Measurements from ENCODE around the gene SYCN. TPM values are rescaled to one million over a fixed set of nuclear protein-coding genes. Genes with fewer than 3 reads are reported as not detected.
"Not testable (repeated sequence)": the region's sequence is repeated elsewhere in the genome, so short reads cannot be mapped to it uniquely, and the experiment has no call there.

SYCN gene
- total RNA-seq, 1 experiment from 2014 or later, result not detected

GRCh38 chr19:39215323-39215722, 11.3 kb upstream of the SYCN start:
- H3K9me3 ChIP-seq (ENCODE audit: low read length); DNase-seq; H3K9me2 ChIP-seq (replicated peaks; ENCODE audit: insufficient read depth, low read length); H3K9ac ChIP-seq (ENCODE audit: low read length); H3K36me3 ChIP-seq (ENCODE audit: insufficient read depth, low read length); H3K79me2 ChIP-seq (ENCODE audit: low read length); H3K27ac ChIP-seq (ENCODE audit: low read length); H3K27me3 ChIP-seq (ENCODE audit: low read length); H3K4me3 ChIP-seq (ENCODE audit: low read length); H3K4me2 ChIP-seq (ENCODE audit: low read depth, low read length, poor library complexity, severe bottlenecking); H3K4me1 ChIP-seq (ENCODE audit: low read length); H4K20me1 ChIP-seq (ENCODE audit: insufficient read depth, low read depth, low read length); H2AFZ ChIP-seq (ENCODE audit: low read length): not testable (repeated sequence)

GRCh38 chr19:39212375-39212742, 8.3 kb upstream of the SYCN start:
- no peak overlapping the region for H3K9ac ChIP-seq (ENCODE audit: low read length)
- no peak overlapping the region for H3K27ac ChIP-seq (ENCODE audit: low read length)
- no peak overlapping the region for H3K4me3 ChIP-seq (ENCODE audit: low read length)
- H3K36me3 ChIP-seq (ENCODE audit: insufficient read depth, low read length), result no peaks in the 10 kb centered on the region
- no peaks in the 10 kb centered on the region for H3K4me1 ChIP-seq (ENCODE audit: low read length)
- no peaks in the 10 kb centered on the region for H3K9me3 ChIP-seq (ENCODE audit: low read length)
- H3K4me2 ChIP-seq (ENCODE audit: low read depth, low read length, poor library complexity, severe bottlenecking), result no peak overlapping the region
- no peaks in the 10 kb centered on the region for H3K27me3 ChIP-seq (ENCODE audit: low read length)
- peak; percentile 77 for DNase-seq
- H3K9me2 ChIP-seq (replicated peaks; ENCODE audit: insufficient read depth, low read length), result no peaks in the 10 kb centered on the region
- no peaks in the 10 kb centered on the region for H4K20me1 ChIP-seq (ENCODE audit: insufficient read depth, low read depth, low read length)
- H2AFZ ChIP-seq (ENCODE audit: low read length), result no peak overlapping the region
- H3K79me2 ChIP-seq (ENCODE audit: low read length), result no peaks in the 10 kb centered on the region

GRCh38 chr19:39211731-39212374, 7.8 kb upstream of the SYCN start:
- Histone ChIP-seq H3K4me2 (ENCODE audit: low read depth, low read length, poor library complexity, severe bottlenecking) (no peak overlapping the region), H2AFZ (ENCODE audit: low read length) (no peak overlapping the region), H3K27ac (ENCODE audit: low read length) (no peak overlapping the region), H3K9me3 (ENCODE audit: low read length) (no peaks in the 10 kb centered on the region), H3K79me2 (ENCODE audit: low read length) (no peaks in the 10 kb centered on the region), H3K4me1 (ENCODE audit: low read length) (no peaks in the 10 kb centered on the region), H3K9ac (ENCODE audit: low read length) (no peak overlapping the region), H3K27me3 (ENCODE audit: low read length) (no peaks in the 10 kb centered on the region), H3K4me3 (ENCODE audit: low read length) (no peak overlapping the region), H3K9me2 (replicated peaks; ENCODE audit: insufficient read depth, low read length) (no peaks in the 10 kb centered on the region), H3K36me3 (ENCODE audit: insufficient read depth, low read length) (no peaks in the 10 kb centered on the region), H4K20me1 (ENCODE audit: insufficient read depth, low read depth, low read length) (no peaks in the 10 kb centered on the region)
- DNase-seq, result no peak

- no peak overlapping the region for H3K27ac ChIP-seq (ENCODE audit: low read length)
- no peak overlapping the region for H3K4me2 ChIP-seq (ENCODE audit: low read depth, low read length, poor library complexity, severe bottlenecking)
- no peaks in the 10 kb centered on the region for H3K4me1 ChIP-seq (ENCODE audit: low read length)
- no peaks in the 10 kb centered on the region for H3K9me2 ChIP-seq (replicated peaks; ENCODE audit: insufficient read depth, low read length)
- DNase-seq, result no peak
- no peak overlapping the region for H3K4me3 ChIP-seq (ENCODE audit: low read length)
- no peaks in the 10 kb centered on the region for H3K9me3 ChIP-seq (ENCODE audit: low read length)
- no peak overlapping the region for H3K9ac ChIP-seq (ENCODE audit: low read length)
- H3K79me2 ChIP-seq (ENCODE audit: low read length), result no peaks in the 10 kb centered on the region
- no peaks in the 10 kb centered on the region for H3K27me3 ChIP-seq (ENCODE audit: low read length)
- no peaks in the 10 kb centered on the region for H3K36me3 ChIP-seq (ENCODE audit: insufficient read depth, low read length)
- H2AFZ ChIP-seq (ENCODE audit: low read length), result no peak overlapping the region
- H4K20me1 ChIP-seq (ENCODE audit: insufficient read depth, low read depth, low read length), result no peaks in the 10 kb centered on the region
Measured at GRCh38 chr19:39209196-39209595, 5.1 kb upstream of the SYCN start.

GRCh38 chr19:39208175-39208795, 4.2 kb upstream of the SYCN start:
- no peaks in the 10 kb centered on the region for H3K9me3 ChIP-seq (ENCODE audit: low read length)
- no peak overlapping the region for H3K4me3 ChIP-seq (ENCODE audit: low read length)
- no peak overlapping the region for H2AFZ ChIP-seq (ENCODE audit: low read length)
- H3K36me3 ChIP-seq (ENCODE audit: insufficient read depth, low read length), result no peaks in the 10 kb centered on the region
- H3K9me2 ChIP-seq (replicated peaks; ENCODE audit: insufficient read depth, low read length), result no peaks in the 10 kb centered on the region
- no peaks in the 10 kb centered on the region for H3K27me3 ChIP-seq (ENCODE audit: low read length)
- no peak overlapping the region for H3K4me2 ChIP-seq (ENCODE audit: low read depth, low read length, poor library complexity, severe bottlenecking)
- DNase-seq, result no peak
- no peaks in the 10 kb centered on the region for H4K20me1 ChIP-seq (ENCODE audit: insufficient read depth, low read depth, low read length)
- no peaks in the 10 kb centered on the region for H3K79me2 ChIP-seq (ENCODE audit: low read length)
- no peak overlapping the region for H3K9ac ChIP-seq (ENCODE audit: low read length)
- no peak overlapping the region for H3K27ac ChIP-seq (ENCODE audit: low read length)
- H3K4me1 ChIP-seq (ENCODE audit: low read length), result no peaks in the 10 kb centered on the region

GRCh38 chr19:39207293-39207836, 3.3 kb upstream of the SYCN start:
- H3K4me1 ChIP-seq (ENCODE audit: low read length), result no peaks in the 10 kb centered on the region
- H3K4me3 ChIP-seq (ENCODE audit: low read length), result no peak overlapping the region
- no peaks in the 10 kb centered on the region for H3K79me2 ChIP-seq (ENCODE audit: low read length)
- no peaks in the 10 kb centered on the region for H3K36me3 ChIP-seq (ENCODE audit: insufficient read depth, low read length)
- H3K4me2 ChIP-seq (ENCODE audit: low read depth, low read length, poor library complexity, severe bottlenecking), result no peak overlapping the region
- no peaks in the 10 kb centered on the region for H3K27me3 ChIP-seq (ENCODE audit: low read length)
- H3K9ac ChIP-seq (ENCODE audit: low read length), result no peak overlapping the region
- no peak for DNase-seq
- no peaks in the 10 kb centered on the region for H3K9me2 ChIP-seq (replicated peaks; ENCODE audit: insufficient read depth, low read length)
- H3K9me3 ChIP-seq (ENCODE audit: low read length), result no peaks in the 10 kb centered on the region
- no peak overlapping the region for H3K27ac ChIP-seq (ENCODE audit: low read length)
- no peak overlapping the region for H2AFZ ChIP-seq (ENCODE audit: low read length)
- no peaks in the 10 kb centered on the region for H4K20me1 ChIP-seq (ENCODE audit: insufficient read depth, low read depth, low read length)

- Histone ChIP-seq H3K27me3 (ENCODE audit: low read length) (no peaks in the 10 kb centered on the region), H4K20me1 (ENCODE audit: insufficient read depth, low read depth, low read length) (no peaks in the 10 kb centered on the region), H3K4me2 (ENCODE audit: low read depth, low read length, poor library complexity, severe bottlenecking) (no peak overlapping the region), H2AFZ (ENCODE audit: low read length) (no peak overlapping the region), H3K79me2 (ENCODE audit: low read length) (no peaks in the 10 kb centered on the region), H3K4me3 (ENCODE audit: low read length) (no peak overlapping the region), H3K4me1 (ENCODE audit: low read length) (no peaks in the 10 kb centered on the region), H3K9ac (ENCODE audit: low read length) (no peak overlapping the region), H3K9me2 (replicated peaks; ENCODE audit: insufficient read depth, low read length) (no peaks in the 10 kb centered on the region), H3K9me3 (ENCODE audit: low read length) (no peaks in the 10 kb centered on the region), H3K27ac (ENCODE audit: low read length) (no peak overlapping the region), H3K36me3 (ENCODE audit: insufficient read depth, low read length) (no peaks in the 10 kb centered on the region)
- DNase-seq, result no peak
Measured at GRCh38 chr19:39206122-39206521, 2.1 kb upstream of the SYCN start.

- Histone ChIP-seq H3K9me2 (replicated peaks; ENCODE audit: insufficient read depth, low read length) (no peaks in the 10 kb centered on the region), H3K9ac (ENCODE audit: low read length) (no peak overlapping the region), H3K27me3 (ENCODE audit: low read length) (no peaks in the 10 kb centered on the region), H2AFZ (ENCODE audit: low read length) (no peak overlapping the region), H3K79me2 (ENCODE audit: low read length) (no peaks in the 10 kb centered on the region), H3K4me1 (ENCODE audit: low read length) (no peaks in the 10 kb centered on the region), H3K4me2 (ENCODE audit: low read depth, low read length, poor library complexity, severe bottlenecking) (no peak overlapping the region), H3K27ac (ENCODE audit: low read length) (no peak overlapping the region), H3K4me3 (ENCODE audit: low read length) (no peak overlapping the region), H3K36me3 (ENCODE audit: insufficient read depth, low read length) (no peaks in the 10 kb centered on the region), H4K20me1 (ENCODE audit: insufficient read depth, low read depth, low read length) (no peaks in the 10 kb centered on the region), H3K9me3 (ENCODE audit: low read length) (no peaks in the 10 kb centered on the region)
- DNase-seq, result no peak
Measured at GRCh38 chr19:39205449-39205764, 1.3 kb upstream of the SYCN start.
